Measurements from ENCODE around the gene HRCT1. TPM values are rescaled to one million over a fixed set of nuclear protein-coding genes. Genes with fewer than 3 reads are reported as not detected.

HRCT1 gene
- total RNA-seq, 1 donor from 2014 or later = 32.7 TPM

DNA sequence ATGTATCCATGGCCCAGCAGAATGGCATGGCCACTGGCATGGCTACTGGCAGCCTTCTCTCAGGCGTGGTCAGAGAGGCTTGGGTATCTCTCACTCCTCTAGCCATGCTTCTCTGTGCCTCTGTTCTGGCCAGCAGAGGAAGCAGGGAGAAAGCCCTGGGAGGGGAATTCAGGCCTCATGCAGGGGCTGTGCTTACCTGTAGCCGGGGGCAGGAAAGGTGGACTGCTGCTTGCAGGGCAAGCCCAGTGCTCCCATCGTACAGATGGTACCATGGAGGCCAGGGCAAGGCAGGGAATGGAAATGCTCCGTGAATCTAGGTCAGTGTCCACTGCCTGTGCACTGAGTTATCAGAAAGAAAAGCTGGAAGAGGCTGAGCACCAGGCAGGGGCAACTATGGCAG lies 38.5 kb upstream of the HRCT1 start:
- H3K4me3 ChIP-seq = no peak overlapping the region
- H3K9me3 ChIP-seq = no peaks in the 10 kb centered on the region
- no peaks in the 10 kb centered on the region for H3K27me3 ChIP-seq
- intact Hi-C loops (cut with DNase I) = no loop called here
- no peak for DNase-seq (ENCODE audit: low spot score in 2 of 2)
- no peaks in the 10 kb centered on the region for H3K36me3 ChIP-seq
- no peaks in the 10 kb centered on the region for H3K4me1 ChIP-seq
- H3K27ac ChIP-seq = no peak overlapping the region
- TF ChIP-seq CTCF (IDR thresholded peaks at IDR 0.05) = no peak

GRCh38 chr9:35868933-35869332 lies 37.1 kb upstream of the HRCT1 start:
- intact Hi-C loops (cut with DNase I) = no loop called here
- DNase-seq (ENCODE audit: low spot score in 2 of 2) = no peak

GRCh38 chr9:35869621-35870216 lies 36.3 kb upstream of the HRCT1 start:
- no peak for TF ChIP-seq CTCF (IDR thresholded peaks at IDR 0.05)
- Histone ChIP-seq H3K27me3 (no peaks in the 10 kb centered on the region), H3K27ac (no peak overlapping the region), H3K4me1 (no peaks in the 10 kb centered on the region), H3K9me3 (no peaks in the 10 kb centered on the region), H3K36me3 (no peaks in the 10 kb centered on the region), H3K4me3 (no peak overlapping the region)
- intact Hi-C loops (cut with DNase I) = no loop called here
- no peak for DNase-seq (ENCODE audit: low spot score in 2 of 2)

More at GRCh38 chr9:35868933-35869332, 37.1 kb upstream of the HRCT1 start:
- H3K4me1 ChIP-seq = no peaks in the 10 kb centered on the region
- H3K27ac ChIP-seq = no peak overlapping the region
- H3K36me3 ChIP-seq = no peaks in the 10 kb centered on the region
- H3K4me3 ChIP-seq = no peak overlapping the region
- no peaks in the 10 kb centered on the region for H3K9me3 ChIP-seq
- TF ChIP-seq CTCF (IDR thresholded peaks at IDR 0.05) = no peak
- no peaks in the 10 kb centered on the region for H3K27me3 ChIP-seq

- H3K27ac ChIP-seq = no peak within 1 kb of the TSS
- no peak for TF ChIP-seq CTCF (IDR thresholded peaks at IDR 0.05)
- H3K4me1 ChIP-seq = no peaks in the 10 kb centered on the region
- peaks cover 0 to under 1% of the 10 kb centered on the region in 2 donors for H3K9me3 ChIP-seq
- intact Hi-C loops (cut with DNase I) = no loop called here
- H3K4me3 ChIP-seq = no peak within 1 kb of the TSS
- H3K36me3 ChIP-seq = no peaks in the 10 kb centered on the region
- no peak for DNase-seq (ENCODE audit: low spot score in 2 of 2)
- no peaks in the 10 kb centered on the region for H3K27me3 ChIP-seq
These were observed 35.6 kb upstream of the HRCT1 start, which contains the start of gene OR13J1 for GRCh38 chr9:35870351-35870923. OR13J1 (minus strand) TSS chr9:35870401; CDS start chr9:35870401, 0 bp downstream.

GRCh38 chr9:35871545-35871944 lies 34.5 kb upstream of the HRCT1 start:
- Histone ChIP-seq H3K4me1 (no peaks in the 10 kb centered on the region), H3K27me3 (no peaks in the 10 kb centered on the region), H3K27ac (no peak overlapping the region), H3K4me3 (no peak overlapping the region), H3K9me3 (peaks cover 3 to 6% of the 10 kb centered on the region in 2 donors), H3K36me3 (no peaks in the 10 kb centered on the region)
- TF ChIP-seq CTCF (IDR thresholded peaks at IDR 0.05) = no peak
- no peak for DNase-seq (ENCODE audit: low spot score in 2 of 2)
- intact Hi-C loops (cut with DNase I) = no loop called here
